ENCODE results near the gene PEG3. TPM values are rescaled to one million over a fixed set of nuclear protein-coding genes. Genes with fewer than 3 reads are reported as not detected.

The PEG3 gene
- total and polyA plus RNA-seq, 8 donors: 0.72 to 38.2 (median 2.0) TPM

- no peak for TF ChIP-seq POLR2AphosphoS5 (IDR thresholded peaks at IDR 0.05)
- no peak for TF ChIP-seq EP300 (IDR thresholded peaks at IDR 0.05)
- no peak for TF ChIP-seq CTCF (IDR thresholded peaks at IDR 0.05)
- TF ChIP-seq POLR2A (IDR thresholded peaks at IDR 0.05): no peak
- Histone ChIP-seq H3K9me3 (peaks cover 0 to 18% (median 8%) of the 10 kb centered on the region in 4 donors), H3K27me3 (no peaks in the 10 kb centered on the region), H3K27ac (no peak overlapping the region), H3K4me3 (no peak overlapping the region), H3K36me3 (no peaks in the 10 kb centered on the region), H3K4me1 (no peaks in the 10 kb centered on the region)
- WGBS, 5 donors: 70 to 85% (median 83%) methylated on average over 4 of the region's 4 CpGs
- intact Hi-C loops (cut with DNase I; ENCODE audit: low total_unique reads): no loop called here
- DNase-seq: no peak
These were observed 7.6 kb upstream of the PEG3 start for GRCh38 chr19:56848166-56848565.

- intact Hi-C loops (cut with DNase I; ENCODE audit: low total_unique reads): no loop called here
- H3K36me3 ChIP-seq: no peaks in the 10 kb centered on the region
- 67 to 90% (median 80%) methylated on average over 1 of the region's 1 CpG for WGBS, 5 donors
- H3K4me3 ChIP-seq: no peak overlapping the region
- no peak for TF ChIP-seq EP300 (IDR thresholded peaks at IDR 0.05)
- no peak for TF ChIP-seq POLR2AphosphoS5 (IDR thresholded peaks at IDR 0.05)
- no peak for TF ChIP-seq CTCF (IDR thresholded peaks at IDR 0.05)
- no peak for TF ChIP-seq POLR2A (IDR thresholded peaks at IDR 0.05)
- no peak overlapping the region for H3K27ac ChIP-seq
- no peaks in the 10 kb centered on the region for H3K4me1 ChIP-seq
- H3K27me3 ChIP-seq: peaks cover 0 to 27% (median 9%) of the 10 kb centered on the region in 3 donors
- H3K9me3 ChIP-seq: peaks cover 4 to 39% (median 33%) of the 10 kb centered on the region in 4 donors
- no peak for DNase-seq
These were observed 1.9 kb upstream of the PEG3 start for GRCh38 chr19:56842412-56842811.

- no peak for TF ChIP-seq CTCF (IDR thresholded peaks at IDR 0.05)
- no peak for TF ChIP-seq EP300 (IDR thresholded peaks at IDR 0.05)
- no peak for TF ChIP-seq POLR2AphosphoS5 (IDR thresholded peaks at IDR 0.05)
- TF ChIP-seq POLR2A (IDR thresholded peaks at IDR 0.05): no peak
- peak overlapping the region in 1 of 4 donors; percentile 50 for H3K4me3 ChIP-seq
- peak in 1 of 2 donors; percentile 42 for DNase-seq
- no peaks in the 10 kb centered on the region for H3K36me3 ChIP-seq
- intact Hi-C loops (cut with DNase I; ENCODE audit: low total_unique reads): no loop called here
- H3K27ac ChIP-seq: no peak overlapping the region
- peaks cover 4 to 51% (median 36%) of the 10 kb centered on the region in 4 donors for H3K9me3 ChIP-seq
- H3K4me1 ChIP-seq: no peaks in the 10 kb centered on the region
- 40 to 57% (median 50%) methylated on average over 12 of the region's 12 CpGs for WGBS, 5 donors
- peaks cover 0 to 31% (median 9%) of the 10 kb centered on the region in 3 donors for H3K27me3 ChIP-seq
These were observed 642 bp upstream of the PEG3 start for GRCh38 chr19:56841193-56841543.

GRCh38 chr19:56839652-56840450, 675 bp downstream of the PEG3 start:
- Histone ChIP-seq H3K4me3 (peak overlapping the region; percentile 36 to 51 (median 47)), H3K36me3 (no peaks in the 10 kb centered on the region), H3K27me3 (peaks cover 0 to 31% (median 9%) of the 10 kb centered on the region in 3 donors), H3K9me3 (peaks cover 4 to 64% (median 37%) of the 10 kb centered on the region in 4 donors), H3K4me1 (no peaks in the 10 kb centered on the region), H3K27ac (peak overlapping the region; percentile 34 to 85 (median 73))
- DNase-seq: peak; percentile 61 to 98
- TF ChIP-seq POLR2AphosphoS5 (IDR thresholded peaks at IDR 0.05): peak in 1 of 3 donors; percentile 14
- TF ChIP-seq EP300 (IDR thresholded peaks at IDR 0.05): no peak
- intact Hi-C loops (cut with DNase I; ENCODE audit: low total_unique reads): no loop called here
- WGBS, 5 donors: 33 to 56% (median 49%) methylated on average over 18 to 48 of the region's 48 CpGs

Data from stomach (tissue), 9 donors.